ENCODE results near the gene GPR139. TPM values are rescaled to one million over a fixed set of nuclear protein-coding genes. Genes with fewer than 3 reads are reported as not detected.
A peak's percentile ranks its signal among the peaks of the same experiment; 100 is the strongest.

Gene GPR139
- total RNA-seq, result not detected

DNA sequence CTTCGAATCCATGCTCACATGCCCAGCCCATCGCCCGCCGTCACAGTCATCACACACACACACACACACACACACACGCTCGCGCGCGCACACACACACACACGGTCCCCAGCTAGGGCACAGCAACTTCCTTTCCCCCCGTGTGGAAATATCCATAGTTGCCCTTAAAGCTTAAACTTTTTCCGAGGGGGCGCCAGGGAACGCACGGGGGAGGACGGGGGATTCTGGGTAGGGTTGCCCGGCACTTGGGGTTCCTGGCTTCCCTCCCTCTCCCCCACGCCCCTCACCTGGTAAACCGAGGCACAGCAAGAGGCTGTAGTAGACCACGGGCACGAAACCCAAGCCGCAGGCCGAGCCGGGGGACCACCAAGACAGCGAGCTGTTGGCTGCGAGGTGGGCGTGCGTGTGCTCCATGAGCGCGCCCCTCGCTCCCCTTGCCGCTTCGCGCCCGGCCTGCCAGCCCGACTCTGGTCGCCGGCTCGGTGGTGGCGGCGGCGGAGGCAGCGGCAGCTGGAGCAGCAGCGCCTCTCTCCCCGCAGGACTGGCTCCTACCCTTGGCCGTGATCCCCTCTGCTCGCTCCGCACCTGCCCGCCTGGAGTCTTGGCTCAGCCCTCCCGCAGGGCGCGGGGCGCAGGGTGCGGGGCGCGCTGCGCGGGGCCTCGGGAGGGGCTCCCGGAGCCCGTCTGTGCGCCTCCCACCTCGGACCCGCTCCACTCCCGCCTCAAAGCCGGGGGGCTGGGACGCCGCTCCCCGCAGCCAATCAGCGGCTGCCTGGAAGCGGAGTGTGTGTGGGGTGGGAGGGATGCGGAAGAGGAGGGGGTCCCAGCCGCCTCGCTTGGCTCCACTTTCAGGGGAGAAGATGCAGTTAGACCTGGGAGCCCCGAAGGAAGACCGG, at the start of gene GPR139:
GPR139 (minus strand) TSS at position 688 of the 896 bp plus-strand sequence; CDS start at position 414, 274 bp downstream.
- Mint-ChIP-seq H3K4me1 (ENCODE audit: low read depth) (no peaks in the 10 kb centered on the region), H3K27ac (no peak within 1 kb of the TSS), H3K27me3 (ENCODE audit: low read depth) (peaks cover 32% of the 10 kb centered on the region), H3K9me3 (peaks cover under 1 to 3% of the 10 kb centered on the region in 2 donors), H3K4me3 (no peak within 1 kb of the TSS), H3K36me3 (ENCODE audit: insufficient read depth in 2 of 2) (peaks cover 0 to 1% of the 10 kb centered on the region in 2 donors)
- ATAC-seq (replicated peaks in 1 of 2) (no peak), DNase-seq (no peak)

DNA sequence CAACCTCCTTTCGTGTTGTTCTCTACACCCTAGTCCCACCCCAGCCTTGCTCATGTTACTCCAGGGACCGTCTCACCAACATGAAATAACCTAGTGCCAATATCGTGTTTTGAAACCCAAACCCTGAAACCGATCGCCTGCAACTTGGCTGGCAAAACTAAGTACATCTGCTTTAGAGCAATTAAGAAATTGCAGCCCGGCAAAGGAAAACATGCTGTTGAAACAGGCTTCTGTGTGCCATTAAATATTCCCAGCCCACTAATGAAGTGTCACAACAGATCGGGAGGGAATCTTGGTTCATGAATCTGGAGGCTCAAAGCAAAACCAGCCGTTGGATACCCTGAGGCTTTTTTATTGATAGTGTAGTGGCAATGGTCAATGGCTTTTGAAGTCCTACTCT, 48.3 kb upstream of the GPR139 start:
- ATAC-seq (replicated peaks in 1 of 2) (no peak), DNase-seq (no peak)
- Mint-ChIP-seq H3K9me3 (peaks cover 13 to 16% of the 10 kb centered on the region in 2 donors), H3K27me3 (ENCODE audit: low read depth) (no peaks in the 10 kb centered on the region), H3K4me1 (ENCODE audit: low read depth) (no peaks in the 10 kb centered on the region), H3K4me3 (no peak overlapping the region), H3K36me3 (ENCODE audit: insufficient read depth in 2 of 2) (peaks cover 0 to 7% of the 10 kb centered on the region in 2 donors), H3K27ac (no peak overlapping the region)

DNA sequence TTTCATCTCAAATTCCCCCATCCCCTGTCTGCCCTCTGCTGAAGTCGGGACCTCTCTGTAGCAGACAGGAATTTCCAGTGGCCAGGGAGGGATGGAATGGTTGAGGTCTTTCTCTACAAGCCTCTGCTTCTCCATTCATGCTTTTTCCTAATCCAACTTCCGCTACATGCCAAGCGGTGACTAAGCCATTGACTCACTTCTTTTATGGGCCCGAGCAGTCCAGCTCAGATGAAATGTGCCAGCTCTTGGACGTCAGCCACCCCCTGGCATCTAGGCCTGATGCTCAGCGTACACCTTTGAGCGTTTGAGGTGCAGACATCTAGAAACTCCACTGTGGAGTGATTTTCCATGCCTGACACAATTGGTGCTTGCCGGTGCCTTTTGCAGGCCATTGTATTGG, 40.7 kb upstream of the GPR139 start:
- Mint-ChIP-seq H3K27me3 (ENCODE audit: low read depth) (no peaks in the 10 kb centered on the region), H3K4me1 (ENCODE audit: low read depth) (no peaks in the 10 kb centered on the region), H3K36me3 (ENCODE audit: insufficient read depth in 2 of 2) (no peaks in the 10 kb centered on the region), H3K4me3 (no peak overlapping the region), H3K27ac (no peak overlapping the region), H3K9me3 (peaks cover 2 to 4% of the 10 kb centered on the region in 2 donors)
- ATAC-seq (replicated peaks in 1 of 2) (no peak), DNase-seq (no peak)

DNA sequence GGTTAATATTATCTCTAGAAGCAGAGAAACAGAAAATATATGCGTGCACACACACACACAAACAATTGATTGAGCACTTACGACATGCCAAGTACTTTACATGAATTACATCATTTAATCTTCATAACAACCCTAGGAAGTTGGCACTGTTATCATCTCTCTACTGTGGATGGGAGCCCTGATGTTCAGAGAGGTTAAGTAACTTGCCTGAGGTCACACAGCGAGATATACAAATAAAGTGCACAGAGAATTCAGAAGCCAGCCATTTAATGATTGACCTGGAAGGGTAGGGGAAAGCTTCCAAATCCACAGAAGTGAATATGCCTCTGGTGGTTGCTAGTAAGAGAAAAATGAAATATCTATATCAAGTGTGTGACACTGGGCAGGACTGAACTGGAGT, 37.5 kb upstream of the GPR139 start:
- DNase-seq, result no peak
- H3K27me3 Mint-ChIP-seq (ENCODE audit: low read depth), result no peaks in the 10 kb centered on the region
- no peak overlapping the region for H3K4me3 Mint-ChIP-seq
- H3K27ac Mint-ChIP-seq, result no peak overlapping the region
- ATAC-seq (replicated peaks in 1 of 2), result no peak
- H3K4me1 Mint-ChIP-seq (ENCODE audit: low read depth), result no peaks in the 10 kb centered on the region
- H3K9me3 Mint-ChIP-seq, result peaks cover 0 to 3% of the 10 kb centered on the region in 2 donors
- no peaks in the 10 kb centered on the region for H3K36me3 Mint-ChIP-seq (ENCODE audit: insufficient read depth in 2 of 2)

DNA sequence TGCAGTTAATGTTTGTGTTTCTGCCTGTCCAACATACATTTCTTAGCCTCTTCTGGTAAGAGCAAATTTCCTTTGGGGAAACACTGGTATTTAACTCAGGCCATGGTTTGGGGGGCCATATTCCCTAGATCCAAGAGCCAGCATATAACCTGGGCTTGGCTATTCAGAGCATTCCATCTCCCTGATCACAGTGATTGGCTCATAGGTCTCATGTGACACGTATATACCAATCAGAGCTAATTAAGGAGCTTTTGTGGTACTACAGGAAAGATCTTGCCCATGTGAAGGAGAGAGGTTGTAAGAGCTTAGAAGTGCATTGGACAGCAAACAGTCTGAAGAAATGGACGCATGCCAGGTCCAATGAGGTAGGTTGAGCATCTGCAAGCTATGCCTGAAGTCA, 33.4 kb upstream of the GPR139 start:
- peaks cover 5% of the 10 kb centered on the region for H3K27me3 Mint-ChIP-seq (ENCODE audit: low read depth)
- H3K4me3 Mint-ChIP-seq, result no peak overlapping the region
- H3K4me1 Mint-ChIP-seq (ENCODE audit: low read depth), result no peaks in the 10 kb centered on the region
- H3K9me3 Mint-ChIP-seq, result peaks cover 0 to 5% of the 10 kb centered on the region in 2 donors
- no peak overlapping the region for H3K27ac Mint-ChIP-seq
- no peaks in the 10 kb centered on the region for H3K36me3 Mint-ChIP-seq (ENCODE audit: insufficient read depth in 2 of 2)
- no peak for ATAC-seq (replicated peaks in 1 of 2)
- no peak for DNase-seq

DNA sequence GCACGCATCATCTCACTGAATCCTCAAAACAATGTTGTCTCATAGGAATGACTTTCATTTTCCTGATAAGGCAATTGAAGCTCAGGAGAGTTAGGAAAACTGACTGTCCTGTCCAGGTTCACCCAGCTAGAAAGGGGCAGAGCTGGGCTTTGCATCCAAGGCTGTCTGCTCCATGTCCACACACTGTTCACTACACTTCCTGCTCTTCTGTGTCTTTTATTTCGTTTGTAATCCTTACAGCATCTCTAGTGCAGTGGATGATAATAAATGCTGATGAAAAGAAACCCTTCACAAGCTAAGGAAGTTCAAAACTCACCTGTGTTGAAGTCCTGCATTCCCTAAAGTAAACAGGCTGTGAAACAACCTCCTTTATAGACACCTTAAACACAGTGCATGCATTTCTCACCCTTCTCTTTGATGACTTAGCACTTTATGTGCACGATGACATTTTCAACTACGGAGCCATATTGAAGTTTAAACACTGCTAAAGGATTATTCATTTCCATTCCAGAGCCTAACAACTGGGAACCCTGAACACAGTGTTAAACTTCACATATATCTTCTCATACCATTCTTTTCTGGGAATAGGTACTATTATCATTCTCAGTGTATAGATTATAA, 31.0 kb upstream of the GPR139 start:
- Mint-ChIP-seq H3K36me3 (ENCODE audit: insufficient read depth in 2 of 2) (no peaks in the 10 kb centered on the region), H3K27ac (no peak overlapping the region), H3K27me3 (ENCODE audit: low read depth) (peaks cover 5% of the 10 kb centered on the region), H3K9me3 (peaks cover 0 to 5% of the 10 kb centered on the region in 2 donors), H3K4me3 (no peak overlapping the region), H3K4me1 (ENCODE audit: low read depth) (no peaks in the 10 kb centered on the region)
- DNase-seq (no peak), ATAC-seq (replicated peaks in 1 of 2) (no peak)

DNA sequence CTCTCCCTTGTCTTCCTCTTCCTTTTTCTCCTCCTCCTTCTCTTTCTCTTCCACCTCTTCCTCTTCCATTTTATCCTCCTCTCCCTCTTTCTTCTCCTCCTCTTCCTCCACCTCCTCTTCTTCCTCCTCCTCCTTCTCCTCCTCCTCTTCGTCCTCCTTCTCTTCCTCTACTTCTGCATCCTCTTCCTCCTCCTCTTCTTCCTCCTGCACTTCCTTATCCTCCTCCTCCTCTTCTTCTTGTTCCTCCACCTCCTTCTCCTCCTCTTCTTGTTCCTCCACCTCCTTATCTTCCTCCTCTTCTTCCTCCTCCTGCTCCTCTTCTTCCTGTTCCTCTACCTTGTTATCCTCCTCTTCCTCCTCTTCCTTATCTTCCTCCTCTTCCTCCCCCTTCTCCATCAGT, 28.8 kb upstream of the GPR139 start:
- Mint-ChIP-seq H3K4me1 (ENCODE audit: low read depth) (no peaks in the 10 kb centered on the region), H3K27ac (no peak overlapping the region), H3K36me3 (ENCODE audit: insufficient read depth in 2 of 2) (no peaks in the 10 kb centered on the region), H3K27me3 (ENCODE audit: low read depth) (peaks cover 5% of the 10 kb centered on the region), H3K4me3 (no peak overlapping the region), H3K9me3 (peaks cover 3% of the 10 kb centered on the region in 2 donors)
- no peak for ATAC-seq (replicated peaks in 1 of 2)
- no peak for DNase-seq

DNA sequence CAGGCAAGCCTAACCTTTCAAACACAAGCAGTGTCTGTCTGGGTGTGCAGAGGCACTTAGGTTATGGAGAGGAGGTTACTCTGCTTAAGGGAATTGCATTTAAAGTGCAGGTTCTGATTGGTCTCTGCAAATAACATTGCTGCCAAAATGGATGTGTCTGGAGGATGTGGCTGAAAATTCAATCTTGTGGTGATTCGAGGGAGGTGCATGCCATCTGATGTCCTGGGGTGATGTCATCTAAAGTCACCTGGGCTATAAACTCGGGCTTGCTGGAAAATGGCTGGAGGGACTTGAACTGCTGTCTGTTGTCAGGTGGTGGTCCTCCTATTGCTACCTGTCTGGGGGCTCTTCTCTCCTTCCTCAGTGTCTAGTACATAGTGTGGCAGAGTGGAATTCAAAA, 28.3 kb upstream of the GPR139 start:
- ATAC-seq (replicated peaks in 1 of 2), result no peak
- no peak overlapping the region for H3K4me3 Mint-ChIP-seq
- no peak overlapping the region for H3K27ac Mint-ChIP-seq
- peaks cover 3% of the 10 kb centered on the region in 2 donors for H3K9me3 Mint-ChIP-seq
- DNase-seq, result no peak
- peaks cover 5% of the 10 kb centered on the region for H3K27me3 Mint-ChIP-seq (ENCODE audit: low read depth)
- no peaks in the 10 kb centered on the region for H3K36me3 Mint-ChIP-seq (ENCODE audit: insufficient read depth in 2 of 2)
- no peaks in the 10 kb centered on the region for H3K4me1 Mint-ChIP-seq (ENCODE audit: low read depth)

DNA sequence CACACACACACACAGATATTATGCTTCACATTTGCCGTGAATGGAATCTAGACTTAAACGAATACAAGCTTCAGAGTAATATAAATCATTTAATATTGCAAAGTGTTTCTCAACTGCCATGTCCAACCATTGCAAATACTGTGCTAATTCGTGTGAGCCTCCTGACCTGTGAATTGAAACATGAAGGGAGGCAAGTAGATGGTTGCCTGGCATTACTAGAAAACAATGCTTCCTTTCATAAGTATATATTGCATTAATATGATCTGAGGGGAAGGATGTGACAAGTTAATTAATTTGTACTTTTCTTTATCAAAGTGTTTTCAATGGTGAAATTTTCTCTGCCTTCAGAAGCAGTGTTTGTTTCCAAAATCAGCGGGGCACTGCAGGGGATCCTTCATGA, 25.7 kb upstream of the GPR139 start:
- H3K36me3 Mint-ChIP-seq (ENCODE audit: insufficient read depth in 2 of 2), result no peaks in the 10 kb centered on the region
- peaks cover 5% of the 10 kb centered on the region for H3K27me3 Mint-ChIP-seq (ENCODE audit: low read depth)
- no peak overlapping the region for H3K4me3 Mint-ChIP-seq
- H3K9me3 Mint-ChIP-seq, result peaks cover under 1 to 3% of the 10 kb centered on the region in 2 donors
- H3K27ac Mint-ChIP-seq, result no peak overlapping the region
- H3K4me1 Mint-ChIP-seq (ENCODE audit: low read depth), result no peaks in the 10 kb centered on the region
- ATAC-seq (replicated peaks in 1 of 2) (no peak), DNase-seq (no peak)

DNA sequence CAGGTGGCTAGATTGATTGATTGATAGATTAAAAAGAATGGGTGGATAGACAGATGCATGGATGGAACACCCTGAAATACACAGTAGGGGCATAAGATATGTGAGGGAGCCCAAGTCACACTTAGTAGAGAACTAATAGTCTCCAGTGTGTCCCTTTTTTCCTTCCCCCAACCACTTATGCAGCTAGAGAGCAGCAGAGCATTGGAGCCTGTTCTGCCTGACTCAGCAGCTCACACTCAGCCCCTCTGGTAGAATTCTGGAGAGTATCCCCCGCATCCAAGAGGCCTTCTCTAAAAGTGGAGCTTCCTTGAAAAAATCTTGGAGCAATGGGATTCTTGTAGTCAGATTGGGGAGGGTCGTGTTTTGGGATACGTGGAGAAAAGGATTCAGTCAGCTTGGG, 20.5 kb upstream of the GPR139 start:
- H3K4me3 Mint-ChIP-seq, result no peak overlapping the region

DNA sequence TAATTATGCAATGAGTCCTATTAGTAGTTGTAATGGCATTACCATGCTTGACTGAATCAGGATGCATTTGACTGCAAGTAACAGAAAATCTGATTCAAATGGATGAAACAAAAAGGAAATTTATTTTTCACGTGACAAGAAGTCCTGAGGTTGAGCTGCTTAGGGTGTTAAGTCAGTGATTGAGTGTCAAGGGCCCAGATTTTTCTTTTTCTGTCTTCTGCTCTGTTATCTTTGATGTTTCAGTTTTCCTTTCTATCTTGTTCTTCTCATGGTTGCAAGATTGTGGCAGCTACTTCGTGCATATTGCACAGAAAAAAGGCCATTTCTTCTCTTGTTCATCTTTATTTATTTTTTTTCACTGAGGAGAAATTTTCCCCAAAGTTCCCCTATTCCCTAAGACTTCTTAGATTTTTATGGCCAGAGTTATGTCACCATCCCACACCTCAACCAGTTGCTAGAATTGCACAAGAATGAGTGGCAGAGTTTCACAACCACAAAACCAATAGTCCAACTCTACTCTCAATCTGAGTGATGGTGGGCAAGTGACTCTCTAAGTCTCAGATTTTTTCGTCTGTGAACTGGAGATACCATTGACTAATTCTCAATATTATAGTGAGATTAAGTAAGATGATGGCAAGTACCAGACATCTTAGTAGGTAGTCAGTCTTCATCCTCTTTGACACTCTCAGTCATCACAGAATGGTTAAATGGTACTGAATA, 15.7 kb upstream of the GPR139 start:
- no peak overlapping the region for H3K4me3 Mint-ChIP-seq
- DNase-seq, result no peak
- peak in 1 of 2 donors; percentile 26 for ATAC-seq (replicated peaks in 1 of 2)
- no peaks in the 10 kb centered on the region for H3K4me1 Mint-ChIP-seq (ENCODE audit: low read depth)
- H3K27me3 Mint-ChIP-seq (ENCODE audit: low read depth), result peaks cover 8% of the 10 kb centered on the region
- no peaks in the 10 kb centered on the region for H3K36me3 Mint-ChIP-seq (ENCODE audit: insufficient read depth in 2 of 2)
- H3K9me3 Mint-ChIP-seq, result peaks cover 0 to 2% of the 10 kb centered on the region in 2 donors
- no peak overlapping the region for H3K27ac Mint-ChIP-seq

More for the DNA sequence above, 20.5 kb upstream of the GPR139 start:
- Mint-ChIP-seq H3K27ac (no peak overlapping the region), H3K36me3 (ENCODE audit: insufficient read depth in 2 of 2) (no peaks in the 10 kb centered on the region), H3K27me3 (ENCODE audit: low read depth) (peaks cover 4% of the 10 kb centered on the region), H3K4me1 (ENCODE audit: low read depth) (no peaks in the 10 kb centered on the region), H3K9me3 (peaks cover 2 to 3% of the 10 kb centered on the region in 2 donors)
- DNase-seq, result no peak
- no peak for ATAC-seq (replicated peaks in 1 of 2)

DNA sequence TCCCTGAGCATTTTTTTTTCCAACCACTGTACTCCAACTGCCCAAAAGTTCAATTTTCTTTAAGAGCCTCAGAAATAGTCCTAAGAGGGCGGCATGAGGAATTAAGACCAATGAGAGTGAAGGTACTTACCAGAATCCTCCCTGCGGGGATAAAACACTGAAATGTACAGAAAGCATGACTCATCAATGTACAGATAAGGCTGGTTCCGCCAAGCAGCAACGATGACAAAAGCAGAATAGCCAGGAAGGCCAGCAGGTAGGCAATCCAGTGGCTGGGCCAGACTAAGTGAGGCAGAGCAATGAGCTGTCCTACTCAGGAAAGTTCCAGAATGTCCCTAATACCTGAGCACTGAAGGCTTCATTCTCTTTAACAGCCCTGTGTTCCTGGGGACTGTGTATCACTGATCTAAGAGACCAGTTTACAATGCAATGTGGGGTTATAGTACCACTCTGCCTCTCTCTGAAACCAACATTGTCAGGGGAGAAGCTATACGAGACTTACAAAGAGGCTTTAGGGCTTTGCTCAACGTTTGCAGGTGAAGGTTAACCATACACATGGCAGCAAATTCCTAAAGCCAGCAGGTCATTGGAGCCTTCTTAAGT, 11.0 kb upstream of the GPR139 start:
- Mint-ChIP-seq H3K4me1 (ENCODE audit: low read depth) (no peaks in the 10 kb centered on the region), H3K9me3 (no peaks in the 10 kb centered on the region), H3K4me3 (no peak overlapping the region), H3K36me3 (ENCODE audit: insufficient read depth in 2 of 2) (no peaks in the 10 kb centered on the region), H3K27me3 (ENCODE audit: low read depth) (peaks cover 4% of the 10 kb centered on the region), H3K27ac (no peak overlapping the region)
- ATAC-seq (replicated peaks in 1 of 2), result no peak
- DNase-seq, result no peak

DNA sequence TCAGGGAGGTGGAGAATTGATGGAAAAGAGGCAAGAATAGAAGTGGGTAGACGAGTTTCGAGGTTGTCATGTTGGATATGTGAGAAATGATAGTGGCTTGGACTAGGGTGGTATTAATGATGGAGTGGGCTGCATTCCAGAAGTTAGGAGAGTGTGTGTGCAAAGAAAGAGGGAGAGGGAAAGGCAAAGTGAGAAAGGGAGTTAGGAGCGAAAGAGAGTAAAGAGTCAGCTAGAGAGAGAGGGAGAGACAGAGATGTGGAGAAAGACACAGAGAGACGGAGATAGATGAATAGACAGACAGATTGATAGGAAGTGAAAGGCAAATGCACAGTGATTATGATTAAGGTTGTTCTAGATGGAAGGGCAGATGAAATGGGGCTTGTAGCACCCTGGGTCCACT, 5.4 kb upstream of the GPR139 start:
- Mint-ChIP-seq H3K4me3 (no peak overlapping the region), H3K4me1 (ENCODE audit: low read depth) (no peaks in the 10 kb centered on the region), H3K27me3 (ENCODE audit: low read depth) (peaks cover 19% of the 10 kb centered on the region), H3K9me3 (peaks cover 0 to 4% of the 10 kb centered on the region in 2 donors), H3K36me3 (ENCODE audit: insufficient read depth in 2 of 2) (no peaks in the 10 kb centered on the region), H3K27ac (no peak overlapping the region)
- DNase-seq (no peak), ATAC-seq (replicated peaks in 1 of 2) (no peak)
